ENCODE measurements around the gene APBB3.

- TF ChIP-seq EZH2phosphoT487 (IDR thresholded peaks at IDR 0.05; ENCODE audit: insufficient read depth, low read depth) (no peak), EZH2 (IDR thresholded peaks at IDR 0.05; ENCODE audit: insufficient read depth, poor library complexity, severe bottlenecking) (no peak)
These were observed 4.8 kb upstream of the APBB3 start for GRCh38 chr5:140569197-140569596.
